Activated gamma-delta T cell (primary cell): Measurements from ENCODE around the gene OPA1.
"Not testable (repeated sequence)": the region's sequence is repeated elsewhere in the genome, so short reads cannot be mapped to it uniquely, and the experiment has no call there.

Experiments used
- DNase-seq: peaks from one replicate; lab custom pipeline; 2025; lab: John Stamatoyannopoulos, UW

OPA1 gene

GRCh38 chr3:193590088-193590856 lies 2.7 kb upstream of the OPA1 start:
- DNase-seq: no peak

GRCh38 chr3:193593668-193594030 lies 641 bp downstream of the OPA1 start:
- DNase-seq: no peak

- no peak for DNase-seq
Measured at GRCh38 chr3:193594946-193595689, 2.1 kb downstream of the OPA1 start.

- DNase-seq: no peak
Measured at GRCh38 chr3:193595939-193596487, 3.0 kb downstream of the OPA1 start.

- no peak for DNase-seq
Measured at GRCh38 chr3:193598202-193598601, 5.2 kb downstream of the OPA1 start.

GRCh38 chr3:193599393-193599792 lies 6.4 kb downstream of the OPA1 start:
- no peak for DNase-seq

GRCh38 chr3:193605876-193606275 lies 12.9 kb downstream of the OPA1 start:
- no peak for DNase-seq

GRCh38 chr3:193606892-193607291 lies 13.9 kb downstream of the OPA1 start:
- not testable (repeated sequence) for DNase-seq

- DNase-seq: not testable (repeated sequence)
Measured at GRCh38 chr3:193610516-193610915, 17.5 kb downstream of the OPA1 start.

- DNase-seq: no peak
Measured at GRCh38 chr3:193614430-193614829, 21.4 kb downstream of the OPA1 start.

- no peak for DNase-seq
Measured at GRCh38 chr3:193617628-193618027, 24.6 kb downstream of the OPA1 start.

GRCh38 chr3:193620057-193620456 lies 27.0 kb downstream of the OPA1 start:
- DNase-seq: no peak

GRCh38 chr3:193620650-193621049 lies 27.6 kb downstream of the OPA1 start:
- no peak for DNase-seq

GRCh38 chr3:193621127-193621526 lies 28.1 kb downstream of the OPA1 start:
- DNase-seq: no peak

- DNase-seq: no peak
Measured at GRCh38 chr3:193630005-193630404, 37.0 kb downstream of the OPA1 start.

GRCh38 chr3:193637831-193638230 lies 44.8 kb downstream of the OPA1 start:
- no peak for DNase-seq

- DNase-seq: no peak
Measured at GRCh38 chr3:193638833-193639232, 45.8 kb downstream of the OPA1 start.

GRCh38 chr3:193640165-193640715 lies 47.2 kb downstream of the OPA1 start:
- no peak for DNase-seq

GRCh38 chr3:193640728-193641439 lies 47.9 kb downstream of the OPA1 start:
- no peak for DNase-seq

GRCh38 chr3:193641440-193641775 lies 48.4 kb downstream of the OPA1 start:
- DNase-seq: no peak

GRCh38 chr3:193645806-193646205 lies 52.8 kb downstream of the OPA1 start:
- no peak for DNase-seq

- DNase-seq: no peak
Measured at GRCh38 chr3:193648542-193649076, 55.6 kb downstream of the OPA1 start.
